Fibroblast of villous mesenchyme (primary cell): Measurements from ENCODE around the gene ANO1. TPM values are rescaled to one million over a fixed set of nuclear protein-coding genes. Genes with fewer than 3 reads are reported as not detected.

Source experiments
- DNase-seq: peaks from one replicate; pipeline ENCODE4 v3.0.0-alpha.2; 2010; ENCODE audit warnings: low read depth
- H3K4me3 ChIP-seq: 2 replicates; pipeline ENCODE4 v1.5.1; 2011; ENCODE audit warnings: low read depth, mild to moderate bottlenecking, low read length
- CTCF ChIP-seq: IDR thresholded peaks from 2 replicates; pipeline ENCODE4 v1.5.1; 2012; ENCODE audit warnings: low read depth, mild to moderate bottlenecking, low read length; ENCODE audit not compliant: insufficient read depth
- total RNA-seq: library from RNA; depleted of rRNA; stranded (reverse); fragments of >200 nt; gene quantifications from 2 replicates; pipeline ENCODE4 v1.2.3, GENCODE V29; 2012

Gene ANO1
- total RNA-seq, 1 donor, result not detected

- no peak overlapping the region for H3K4me3 ChIP-seq
- no peak for TF ChIP-seq CTCF
- no peak for DNase-seq
Measured at GRCh38 chr11:70118642-70119041, 40.5 kb downstream of the ANO1 start.

GRCh38 chr11:70119502-70119901 is 41.4 kb downstream of the ANO1 start:
- no peak for DNase-seq
- no peak for TF ChIP-seq CTCF

GRCh38 chr11:70120674-70121073 is 42.6 kb downstream of the ANO1 start:
- no peak for DNase-seq
- H3K4me3 ChIP-seq, result no peak overlapping the region
- no peak for TF ChIP-seq CTCF

More at GRCh38 chr11:70119502-70119901, 41.4 kb downstream of the ANO1 start:
- no peak overlapping the region for H3K4me3 ChIP-seq

- no peak for DNase-seq
- H3K4me3 ChIP-seq, result no peak overlapping the region
- TF ChIP-seq CTCF, result no peak
Measured at GRCh38 chr11:70122490-70123198, 44.5 kb downstream of the ANO1 start.

GRCh38 chr11:70123711-70124110 is 45.6 kb downstream of the ANO1 start:
- TF ChIP-seq CTCF, result no peak
- no peak overlapping the region for H3K4me3 ChIP-seq
- DNase-seq, result no peak

GRCh38 chr11:70124321-70125000 is 46.3 kb downstream of the ANO1 start:
- no peak for TF ChIP-seq CTCF
- H3K4me3 ChIP-seq, result no peak overlapping the region
- no peak for DNase-seq

- DNase-seq, result no peak
- no peak for TF ChIP-seq CTCF
- no peak overlapping the region for H3K4me3 ChIP-seq
Measured at GRCh38 chr11:70126494-70126893, 48.4 kb downstream of the ANO1 start.
